Measurements from ENCODE around the gene LRP1-AS.
A peak's percentile ranks its signal among the peaks of the same experiment; 100 is the strongest.
"Not testable (repeated sequence)": the region's sequence is repeated elsewhere in the genome, so short reads cannot be mapped to it uniquely, and the experiment has no call there.

The LRP1-AS gene

DNA sequence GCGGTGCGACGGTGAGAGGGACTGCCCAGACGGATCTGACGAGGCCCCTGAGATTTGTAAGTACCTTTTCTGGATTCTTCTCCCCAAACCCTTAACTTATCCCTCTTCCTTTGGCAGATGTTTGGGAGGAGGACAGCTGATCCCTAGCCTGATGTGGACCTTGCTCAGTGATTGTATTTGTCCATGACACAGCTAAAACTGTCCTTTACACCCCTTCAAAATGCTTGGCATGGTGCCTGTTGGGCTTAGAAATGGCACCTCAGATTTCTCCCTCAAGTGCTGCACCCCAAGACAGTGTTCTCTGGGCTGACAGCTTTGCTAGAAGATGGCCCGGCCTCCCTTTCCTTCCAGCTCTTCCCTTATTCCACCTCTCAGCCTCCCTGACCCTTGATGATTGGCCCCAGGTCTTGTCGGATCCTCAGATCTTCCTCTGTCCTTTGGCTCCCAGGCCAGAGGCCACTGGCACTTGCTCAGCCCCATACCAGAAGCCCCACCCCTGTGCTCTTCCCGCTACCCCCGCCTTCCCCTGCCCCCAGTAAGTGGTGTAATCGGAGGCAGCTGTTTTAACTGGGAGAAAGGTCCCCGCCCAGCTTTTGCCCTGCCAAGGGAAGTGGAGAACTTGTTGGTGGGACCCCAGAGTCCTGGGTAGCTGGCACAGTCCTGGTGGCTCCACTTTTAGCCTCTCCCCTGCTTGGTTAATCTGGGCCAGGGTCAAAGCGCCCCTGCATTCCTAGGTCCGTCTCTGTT is 8.7 kb downstream of the LRP1-AS start:
- DNase-seq: no peak

DNA sequence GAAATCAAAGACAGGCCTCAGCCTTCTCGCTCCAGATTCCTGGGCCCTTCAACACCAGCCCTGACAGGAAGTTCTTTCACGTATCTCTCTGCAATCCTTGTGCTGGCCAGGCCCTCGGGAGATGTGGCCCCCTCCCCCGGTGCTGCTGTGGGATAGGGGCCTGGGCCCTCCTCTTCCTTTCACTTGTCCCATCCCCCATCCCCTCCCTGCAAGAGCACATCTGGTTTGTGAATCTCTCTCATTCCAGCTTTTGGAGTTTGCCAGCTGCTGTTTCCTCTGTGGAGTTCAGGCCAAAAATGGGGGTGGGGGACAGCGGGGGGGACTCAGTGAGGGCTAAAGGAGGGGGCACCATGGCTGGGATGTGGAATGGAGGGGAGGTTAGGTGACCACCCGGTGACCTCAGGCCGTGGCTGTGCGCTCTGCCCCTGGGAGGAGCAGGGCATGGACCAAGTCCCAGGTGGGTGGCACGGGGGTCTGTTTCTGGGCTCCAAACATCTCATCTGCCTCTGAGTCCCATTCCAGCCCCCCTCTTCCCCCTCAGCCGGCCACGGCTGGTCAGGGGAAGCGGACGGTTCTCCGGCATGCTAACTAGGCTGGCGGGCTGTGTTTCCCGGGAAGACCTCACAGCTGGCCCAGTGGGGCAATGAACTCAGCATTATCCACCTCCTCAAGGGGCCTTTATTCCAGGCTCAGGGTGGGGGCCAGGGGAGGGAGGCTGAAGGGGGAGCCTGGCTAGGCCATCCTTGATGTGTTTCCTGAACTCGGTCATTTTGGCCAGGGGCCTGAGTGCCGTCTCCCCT is 11.7 kb downstream of the LRP1-AS start:
- no peak for DNase-seq

DNA sequence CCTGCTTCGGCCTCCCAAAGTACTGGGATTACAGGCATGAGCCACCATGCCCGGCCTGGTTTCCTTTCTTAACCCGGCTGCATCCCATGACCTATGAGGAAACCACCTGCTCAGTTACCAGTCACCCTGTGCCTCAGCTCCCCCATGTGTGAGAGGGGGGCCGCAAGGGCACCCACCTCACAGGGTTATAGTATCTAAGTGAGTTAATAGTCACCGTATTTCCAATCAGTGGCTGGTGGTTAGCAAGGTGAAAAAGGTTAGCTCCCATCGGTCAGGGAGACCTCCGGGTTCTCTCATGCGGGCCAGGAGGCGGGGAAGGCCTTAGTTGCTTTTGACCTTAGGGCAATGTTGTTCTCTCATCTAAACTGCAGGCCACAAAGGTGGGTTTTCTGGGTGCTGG is 12.5 kb downstream of the LRP1-AS start:
- DNase-seq: no peak

DNA sequence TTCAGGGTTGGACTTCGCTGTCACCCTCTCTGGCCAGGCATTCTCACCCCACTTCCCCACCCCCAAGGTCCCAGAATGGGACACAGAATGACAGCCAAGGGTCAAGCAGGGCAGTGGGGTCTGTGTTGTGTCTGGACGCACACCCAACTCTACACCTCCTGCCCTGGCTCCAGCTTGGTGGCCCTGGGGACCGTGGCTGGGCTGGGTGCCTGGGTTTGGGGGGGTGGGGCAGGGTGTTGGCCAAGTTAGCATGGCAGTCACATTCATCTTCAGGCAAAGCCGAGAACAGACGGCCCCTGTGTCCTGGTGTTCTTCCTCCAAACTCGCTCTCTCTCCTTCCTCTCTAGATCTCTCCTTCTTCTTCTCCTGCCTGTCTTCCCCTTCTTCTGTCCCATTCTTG is 13.5 kb downstream of the LRP1-AS start:
- no peak for DNase-seq

DNA sequence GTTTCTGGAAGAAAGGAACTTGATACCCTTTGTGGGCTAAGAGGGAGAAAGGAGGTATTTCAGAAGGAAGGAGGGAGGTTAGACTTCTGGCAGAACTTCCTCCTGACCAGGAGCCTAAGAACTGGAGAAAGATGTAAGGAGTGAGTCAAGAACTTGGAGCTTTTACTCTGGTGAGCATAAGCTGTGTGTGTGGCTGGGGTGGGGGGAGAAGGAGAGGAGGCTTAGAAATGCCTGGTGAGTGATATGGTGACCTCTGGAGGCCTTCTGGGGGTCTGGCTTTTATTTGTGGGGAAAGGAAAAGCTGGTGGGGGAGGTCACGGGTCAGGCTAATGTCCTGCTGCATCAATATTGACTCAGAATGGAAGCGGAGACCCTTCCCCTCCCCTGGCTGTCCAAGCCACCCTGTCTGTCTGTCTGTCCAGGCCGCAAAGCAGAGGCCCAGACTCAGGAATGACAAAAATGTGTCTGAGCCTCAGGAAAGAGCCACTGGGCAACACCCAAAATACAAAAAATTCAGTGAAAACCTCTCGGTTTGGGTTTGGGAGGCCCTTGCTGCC is 14.3 kb downstream of the LRP1-AS start:
- no peak for DNase-seq

DNA sequence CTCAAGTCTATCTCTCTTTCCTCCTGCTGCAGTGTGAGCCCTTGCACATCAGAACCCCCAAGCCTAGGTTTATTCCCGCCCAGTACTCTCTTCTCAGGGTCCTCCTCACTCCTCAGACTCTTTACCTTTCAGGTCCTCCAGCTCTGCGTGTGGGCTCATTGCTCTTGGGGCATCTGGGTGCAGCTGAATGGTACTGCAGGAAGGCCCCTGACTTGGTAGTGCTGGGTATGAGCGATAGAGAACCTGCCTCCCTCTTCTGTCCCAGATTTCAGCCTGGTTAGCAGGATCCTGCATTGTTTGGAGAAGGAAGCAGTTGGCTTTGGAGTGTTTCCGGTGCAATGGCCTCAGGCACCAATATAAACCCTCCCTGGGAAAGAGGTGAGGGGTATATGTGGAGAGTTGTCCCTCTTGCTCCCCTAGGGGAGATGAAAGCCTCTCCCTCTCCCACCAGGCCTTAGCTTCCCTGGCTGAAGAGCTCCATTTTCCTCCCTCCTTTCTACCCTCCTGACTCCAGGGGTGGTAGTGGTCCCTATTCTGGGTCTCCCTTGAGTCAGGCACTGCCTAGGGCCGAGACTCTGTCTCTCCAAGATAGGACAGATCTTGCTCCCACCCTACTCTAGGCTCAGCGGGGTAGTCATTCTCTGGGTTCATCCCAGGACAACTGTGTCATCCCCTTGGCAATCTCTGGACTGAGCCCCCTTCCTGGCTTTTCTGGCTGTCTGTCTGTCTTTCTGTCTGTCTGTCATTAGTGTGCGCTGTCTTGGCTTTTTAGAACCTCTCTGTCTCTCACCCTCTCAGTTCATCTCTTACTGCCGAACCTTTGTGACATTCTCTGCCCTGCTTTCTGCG is 15.3 kb downstream of the LRP1-AS start:
- DNase-seq: no peak

DNA sequence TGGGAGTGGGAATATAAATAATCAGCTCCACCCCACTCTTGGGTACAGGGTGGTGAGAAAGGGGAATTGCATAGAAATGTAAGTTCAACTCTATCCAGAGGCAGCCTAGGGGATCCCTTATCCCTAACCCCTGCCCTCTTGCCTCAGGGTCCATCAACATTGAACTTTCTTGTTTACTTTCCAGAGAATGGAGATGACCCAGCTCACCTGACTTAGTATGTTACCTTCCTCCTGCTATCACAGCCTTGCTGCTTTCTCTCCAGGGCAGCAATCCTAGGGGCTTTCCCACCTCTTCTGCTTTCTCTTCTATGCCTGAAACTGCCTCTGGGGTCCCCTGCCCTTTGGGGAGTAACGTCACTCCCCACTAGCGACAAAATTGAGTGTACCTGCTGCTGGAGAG is 16.5 kb downstream of the LRP1-AS start:
- DNase-seq: no peak

DNA sequence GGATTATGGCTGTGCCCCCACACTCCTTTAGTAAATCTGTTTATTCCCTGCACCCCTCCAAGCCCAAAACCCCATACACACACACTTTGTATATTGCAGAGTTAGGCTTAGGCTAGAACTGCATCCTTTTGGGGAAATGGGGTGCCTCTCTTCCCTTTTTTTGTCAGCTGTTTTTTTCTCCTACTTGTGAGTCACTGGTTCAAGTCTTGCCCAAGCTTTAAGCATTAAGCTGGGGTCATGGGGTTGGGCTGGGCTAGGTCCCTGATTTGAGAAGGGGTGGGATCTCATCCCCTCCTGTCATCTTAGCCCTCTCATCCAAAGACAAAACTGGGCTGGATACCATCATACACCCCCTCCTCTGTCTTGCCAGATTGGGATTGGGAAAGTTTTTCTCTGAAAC is 17.5 kb downstream of the LRP1-AS start:
- no peak for DNase-seq

DNA sequence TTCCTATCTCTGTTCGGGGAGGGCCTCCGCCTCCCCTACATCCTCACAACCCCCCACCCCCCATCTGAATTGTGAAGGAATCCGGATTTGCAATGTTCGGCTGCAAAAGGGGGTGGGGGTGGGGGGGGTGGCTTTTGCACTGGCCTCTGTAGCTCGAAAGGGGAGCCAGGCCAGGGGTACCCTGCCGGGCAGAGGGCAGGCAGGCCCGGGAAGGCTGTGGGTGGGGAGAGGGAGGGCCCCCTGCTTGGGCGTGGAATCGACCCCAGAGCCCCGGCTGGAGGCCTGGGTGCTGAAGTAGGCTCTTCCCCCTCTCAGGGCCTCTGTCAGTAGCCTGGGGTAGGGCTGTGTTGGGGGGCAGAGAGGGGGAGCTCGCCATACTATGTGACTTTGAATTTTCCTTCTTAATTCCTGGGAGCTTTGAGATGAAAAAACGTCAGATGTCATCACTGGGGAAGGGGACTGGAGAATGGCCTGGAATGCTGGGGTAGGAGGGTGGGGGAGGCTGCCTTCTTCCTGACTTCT is 18.0 kb downstream of the LRP1-AS start:
- no peak for DNase-seq

DNA sequence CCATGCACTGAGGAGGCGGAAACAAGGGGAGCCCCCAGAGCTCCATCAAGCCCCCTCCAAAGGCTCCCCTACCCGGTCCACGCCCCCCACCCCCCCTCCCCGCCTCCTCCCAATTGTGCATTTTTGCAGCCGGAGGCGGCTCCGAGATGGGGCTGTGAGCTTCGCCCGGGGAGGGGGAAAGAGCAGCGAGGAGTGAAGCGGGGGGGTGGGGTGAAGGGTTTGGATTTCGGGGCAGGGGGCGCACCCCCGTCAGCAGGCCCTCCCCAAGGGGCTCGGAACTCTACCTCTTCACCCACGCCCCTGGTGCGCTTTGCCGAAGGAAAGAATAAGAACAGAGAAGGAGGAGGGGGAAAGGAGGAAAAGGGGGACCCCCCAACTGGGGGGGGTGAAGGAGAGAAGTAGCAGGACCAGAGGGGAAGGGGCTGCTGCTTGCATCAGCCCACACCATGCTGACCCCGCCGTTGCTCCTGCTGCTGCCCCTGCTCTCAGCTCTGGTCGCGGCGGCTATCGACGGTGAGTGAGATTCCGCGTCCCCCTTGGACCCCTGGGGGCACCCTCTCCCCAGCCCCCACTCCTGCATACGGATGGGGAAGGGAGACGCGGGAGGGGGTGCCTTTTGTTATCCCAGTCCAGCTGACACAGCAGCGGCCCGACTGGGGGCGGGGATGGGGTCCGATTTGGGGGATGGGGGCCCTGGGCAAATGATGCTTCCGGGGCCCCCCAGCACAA is 18.7 kb downstream of the LRP1-AS start:
- peak; percentile 7 for DNase-seq

DNA sequence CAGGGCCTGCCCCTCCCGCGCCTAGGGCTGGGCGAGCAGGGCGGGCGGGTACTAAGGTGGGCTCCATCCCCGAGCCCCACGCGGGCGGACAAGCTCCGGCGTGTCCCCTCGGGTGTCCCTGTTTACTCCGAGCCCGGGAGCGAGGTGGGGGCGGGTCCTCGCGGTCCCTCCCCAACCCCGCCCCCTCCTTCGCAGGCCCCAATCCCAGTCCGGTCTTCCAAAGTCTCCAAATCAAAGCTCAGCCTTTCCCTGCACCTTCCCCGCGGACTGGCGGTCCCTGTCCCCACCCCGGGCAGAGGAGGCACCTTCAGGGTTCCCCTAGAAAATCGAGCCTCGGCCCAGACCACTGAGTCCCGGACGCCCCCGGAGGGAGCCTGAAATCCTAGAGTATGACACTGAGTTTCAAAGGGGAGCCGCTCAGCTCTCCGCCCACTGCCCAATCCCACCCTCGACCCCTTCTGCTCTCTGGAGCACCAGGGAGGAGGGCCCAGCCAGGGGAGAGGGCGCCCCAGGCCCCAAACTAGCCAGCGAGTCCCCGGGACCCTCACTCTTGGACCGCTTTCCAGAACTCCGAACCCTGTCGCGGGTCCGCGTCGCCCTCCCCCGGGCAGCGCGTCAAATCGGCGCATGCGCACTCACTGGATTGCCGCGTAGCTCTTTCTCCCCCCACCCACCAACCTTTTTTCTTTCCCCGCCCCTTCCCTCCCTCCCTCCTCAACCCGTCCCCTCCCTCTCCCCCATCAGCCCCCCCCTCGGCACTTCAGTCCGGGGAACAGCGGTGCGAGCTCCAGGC is 19.5 kb downstream of the LRP1-AS start, which contains the start of gene LRP1:
Gene LRP1, plus strand, starts transcription at position 758 of the 793 bp plus-strand sequence. CDS start 482 bp downstream, outside the sequence.
- DNase-seq: peak; percentile 93

DNA sequence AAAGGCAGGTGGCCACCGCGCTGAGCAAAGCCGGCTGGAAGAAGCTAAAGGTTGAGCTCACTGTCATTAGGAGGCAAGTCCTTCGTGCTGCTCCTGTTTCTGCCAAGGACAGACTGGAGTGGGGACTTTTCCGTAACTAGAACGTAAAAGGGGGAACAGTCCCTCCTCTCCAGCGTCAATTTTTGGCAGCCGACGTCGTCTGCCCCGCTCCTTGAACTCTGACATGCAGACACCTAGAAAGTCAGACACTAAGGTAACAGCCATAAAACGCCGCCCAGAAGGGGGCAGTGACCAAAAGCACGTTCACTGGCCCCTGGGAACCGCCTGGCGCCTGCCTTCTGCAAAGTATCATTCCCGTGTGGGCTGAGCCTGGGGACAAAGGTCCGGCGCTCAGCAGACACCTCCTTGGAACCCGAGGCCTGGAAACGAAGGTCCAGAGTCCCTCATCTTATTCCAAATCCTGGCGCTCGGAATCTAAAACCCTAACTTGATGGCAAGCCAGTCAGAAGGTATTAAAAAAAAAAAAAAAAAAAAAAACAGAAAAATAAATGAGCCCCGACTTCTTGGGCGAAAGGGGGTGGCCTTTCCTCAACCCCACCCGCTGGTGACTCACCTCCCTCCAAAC is 20.2 kb downstream of the LRP1-AS start:
- peak; percentile 85 for DNase-seq

DNA sequence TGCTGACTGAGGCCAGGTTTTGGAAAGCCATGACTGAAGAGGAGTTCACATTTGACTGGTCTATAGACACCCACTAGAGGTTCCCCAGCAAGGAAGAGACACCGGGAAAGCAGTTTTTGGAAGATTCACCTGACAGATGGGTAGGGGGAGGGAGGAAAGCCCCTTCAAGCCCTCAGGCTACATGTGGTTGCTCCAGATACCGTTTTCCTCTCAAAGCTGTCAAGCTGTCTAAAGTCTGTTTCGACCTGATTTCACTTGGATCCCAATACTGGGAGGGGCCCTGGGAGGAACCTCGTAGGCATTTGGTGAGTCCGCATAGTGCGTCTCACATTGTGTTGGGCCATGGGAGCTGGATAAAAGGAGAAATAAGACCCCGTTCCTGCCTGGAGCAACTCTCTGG is 20.9 kb downstream of the LRP1-AS start:
- no peak for DNase-seq

DNA sequence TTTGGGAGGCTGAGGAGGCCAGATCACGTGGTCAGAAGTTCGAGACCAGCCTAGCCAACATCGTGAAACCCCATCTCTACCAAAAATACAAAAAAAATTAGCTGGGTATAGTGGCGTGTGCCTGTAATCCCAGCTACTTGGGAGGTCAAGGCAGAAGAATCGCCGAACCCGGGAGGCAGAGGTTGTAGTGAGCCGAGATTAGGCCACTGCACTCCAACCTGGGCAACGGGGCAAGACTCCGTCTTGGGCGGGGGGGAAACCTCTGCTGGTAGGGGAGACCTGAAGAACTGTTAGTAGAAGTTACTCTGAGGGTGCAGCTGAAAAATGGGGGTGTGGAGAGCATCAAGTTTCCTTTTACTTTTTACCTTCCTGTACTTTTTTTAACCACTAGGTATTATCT is 21.4 kb downstream of the LRP1-AS start:
- no peak for DNase-seq

DNA sequence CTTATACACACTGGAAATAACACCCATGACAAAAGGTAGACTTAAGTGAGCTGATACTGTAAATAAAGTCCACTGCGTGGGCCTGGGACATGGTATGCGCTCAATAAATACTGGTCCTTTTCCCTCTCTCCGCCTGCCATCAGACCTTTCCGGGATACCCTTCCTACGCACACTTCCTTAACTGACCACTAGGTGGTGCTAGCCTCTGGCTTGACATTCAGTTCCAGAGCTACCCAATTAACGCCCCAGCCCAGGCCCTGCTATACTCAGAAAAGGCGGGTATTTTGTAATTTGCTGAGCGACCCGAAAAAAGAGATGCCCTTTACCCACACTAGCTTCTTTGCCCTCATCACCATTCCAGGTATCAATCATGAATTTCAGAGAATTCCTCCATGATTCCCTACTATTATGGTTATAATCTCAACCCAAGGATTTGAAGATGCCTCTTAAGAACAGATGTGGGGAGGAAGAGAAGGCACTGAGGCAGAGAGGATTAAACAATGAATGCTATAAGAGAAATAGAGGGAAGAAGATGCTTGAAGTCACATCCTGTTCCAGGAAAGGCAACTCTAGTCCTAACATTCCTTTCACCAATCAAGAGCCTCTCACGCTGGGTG is 23.1 kb downstream of the LRP1-AS start:
- DNase-seq: peak; percentile 85

DNA sequence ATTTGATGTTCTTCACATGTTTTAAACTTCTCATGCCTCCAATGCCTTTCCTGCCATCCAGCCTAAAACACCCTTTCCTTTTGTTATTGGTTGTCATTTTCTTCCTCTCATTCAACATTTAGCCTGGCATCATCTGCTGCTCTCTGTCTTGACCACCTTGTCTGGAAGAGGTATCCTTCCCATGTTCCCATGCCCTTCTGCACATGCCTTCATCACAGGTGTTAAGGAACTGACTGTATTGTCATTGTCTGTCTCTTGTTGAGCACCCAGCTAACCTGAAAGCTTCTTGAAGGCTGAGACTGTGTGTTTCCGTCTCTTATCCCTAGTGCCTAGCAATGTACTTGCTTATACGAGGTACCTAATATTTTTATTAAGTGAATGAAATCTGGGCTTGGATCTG is 23.6 kb downstream of the LRP1-AS start:
- DNase-seq: no peak

DNA sequence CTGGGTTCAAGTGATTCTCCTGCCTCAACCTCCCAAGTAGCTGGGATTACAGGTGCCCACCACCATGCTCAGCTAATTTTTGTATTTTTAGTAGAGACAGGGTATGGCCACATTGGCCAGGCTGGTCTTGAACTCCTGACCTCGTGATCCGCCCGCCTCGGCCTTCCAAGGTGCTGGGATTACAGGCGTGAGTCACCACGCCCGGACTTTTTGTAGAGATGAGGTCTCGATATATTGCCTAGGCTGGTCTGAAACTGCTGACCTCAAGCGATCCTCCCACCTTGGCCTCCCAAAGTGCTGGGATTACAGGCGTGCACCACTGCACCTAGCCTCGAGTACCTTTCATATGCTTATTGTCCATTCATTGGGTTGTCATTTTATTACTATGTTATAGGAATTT is 26.7 kb downstream of the LRP1-AS start:
- DNase-seq: not testable (repeated sequence)

DNA sequence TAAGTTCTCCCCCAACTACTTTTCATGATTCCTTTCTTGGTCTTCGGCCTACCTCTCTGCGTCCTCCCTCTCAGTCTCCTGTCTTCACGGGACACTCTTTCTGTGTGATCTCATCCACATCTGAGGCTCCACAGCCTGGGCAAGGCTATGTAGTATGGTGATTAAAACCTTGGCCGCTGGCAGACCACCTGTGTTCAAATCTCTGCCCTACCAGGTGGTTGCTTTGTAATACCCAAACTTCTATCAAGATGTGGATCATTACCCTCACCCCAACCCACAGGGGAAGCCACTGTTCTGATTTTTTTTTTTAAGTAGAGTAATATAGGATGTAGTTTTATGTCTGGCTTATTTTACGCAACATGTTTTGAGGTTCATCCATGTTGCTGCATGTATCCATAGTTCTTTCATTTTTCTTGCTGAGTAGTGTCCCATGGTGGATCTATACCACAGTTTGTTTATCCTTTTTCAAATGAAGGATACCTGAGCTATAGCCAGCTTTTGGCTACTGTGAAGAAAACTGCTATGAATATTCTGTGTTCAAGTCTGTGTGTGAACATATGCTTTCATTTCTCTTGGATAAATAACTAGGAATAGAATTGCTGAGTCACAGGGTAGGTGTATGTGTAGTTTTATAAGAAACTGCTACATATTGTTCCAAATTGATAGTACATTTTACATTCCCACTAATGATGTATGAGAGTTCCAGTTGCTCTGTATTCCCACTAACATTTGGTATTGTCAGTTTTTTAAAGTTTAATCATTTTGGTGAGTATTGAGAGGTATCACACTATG is 27.9 kb downstream of the LRP1-AS start:
- DNase-seq: no peak

DNA sequence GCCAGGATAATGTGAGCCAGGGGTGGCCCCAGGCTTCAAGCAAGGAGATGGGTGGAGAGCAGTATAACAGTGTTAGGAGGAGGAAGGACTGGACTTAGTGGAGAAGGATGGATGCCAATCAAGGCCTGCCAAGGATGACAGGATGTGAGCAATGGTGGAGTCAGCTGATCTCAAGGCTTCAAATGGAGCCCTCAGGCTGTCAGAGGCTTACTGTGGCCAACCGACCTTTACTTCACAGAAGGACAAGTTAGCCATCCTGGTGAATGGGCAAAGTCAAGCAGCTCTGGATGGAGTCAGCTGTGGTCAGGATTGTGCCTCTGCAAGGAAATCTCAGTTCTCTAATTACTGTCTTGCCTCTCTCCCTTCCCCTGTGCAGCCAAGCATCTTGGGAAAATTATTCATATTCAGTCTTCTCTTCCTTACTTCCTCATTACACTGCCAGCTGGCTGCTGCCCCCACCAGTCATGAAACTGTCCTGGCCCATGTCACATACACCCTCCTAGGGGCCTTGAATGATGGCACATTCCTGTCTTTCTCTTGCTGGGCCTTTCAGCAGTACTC is 28.6 kb downstream of the LRP1-AS start:
- no peak for DNase-seq

Measured in CD4-positive, alpha-beta T cell treated with Interleukin-17A for 4 hours (primary cell).